ENCODE data around the gene PDZD2.
A peak's percentile ranks its signal among the peaks of the same experiment; 100 is the strongest.
"Not testable (repeated sequence)": the region's sequence is repeated elsewhere in the genome, so short reads cannot be mapped to it uniquely, and the experiment has no call there.

The PDZD2 gene

DNA sequence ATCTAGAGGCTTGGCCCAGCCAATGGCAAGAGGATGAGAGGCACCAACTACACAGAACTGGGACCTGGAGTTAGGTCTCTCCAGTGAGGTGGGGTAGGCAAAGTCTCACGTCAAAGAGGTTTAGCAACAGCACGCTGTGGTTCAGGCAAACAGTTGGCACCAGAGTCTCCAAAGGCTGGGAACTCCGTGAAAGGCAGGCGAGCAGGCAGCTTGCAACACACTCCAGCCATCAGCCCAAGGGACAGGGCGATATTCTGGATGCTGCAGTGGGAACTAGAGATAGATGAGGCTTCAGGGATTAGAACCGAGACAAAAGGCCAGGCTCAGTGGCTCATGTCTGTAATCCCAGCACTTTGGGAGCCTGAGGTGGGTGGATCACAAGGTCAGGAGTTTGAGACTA lies 129.1 kb downstream of the PDZD2 start:
- no peak for DNase-seq (ENCODE audit: low read depth, low spot score)

DNA sequence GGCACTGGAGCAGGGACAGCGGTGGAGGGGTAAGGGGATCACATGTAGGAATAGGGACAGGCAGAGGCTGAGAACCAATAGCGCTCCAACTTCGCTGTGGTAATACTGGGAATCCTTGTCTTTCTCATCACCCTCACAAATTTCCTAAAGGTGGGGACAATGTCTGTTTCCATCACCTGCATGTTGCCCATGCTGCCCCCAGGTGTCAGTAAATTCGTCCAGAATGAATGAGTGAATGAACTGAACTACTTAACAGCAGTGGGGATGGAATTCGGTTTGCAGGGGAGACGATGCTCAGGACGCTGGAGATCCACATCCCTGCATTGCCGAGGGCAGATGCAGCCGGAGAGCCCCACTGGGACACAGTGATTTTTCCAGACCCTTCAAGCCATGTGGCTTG lies 129.9 kb downstream of the PDZD2 start:
- no peak for DNase-seq (ENCODE audit: low read depth, low spot score)

DNA sequence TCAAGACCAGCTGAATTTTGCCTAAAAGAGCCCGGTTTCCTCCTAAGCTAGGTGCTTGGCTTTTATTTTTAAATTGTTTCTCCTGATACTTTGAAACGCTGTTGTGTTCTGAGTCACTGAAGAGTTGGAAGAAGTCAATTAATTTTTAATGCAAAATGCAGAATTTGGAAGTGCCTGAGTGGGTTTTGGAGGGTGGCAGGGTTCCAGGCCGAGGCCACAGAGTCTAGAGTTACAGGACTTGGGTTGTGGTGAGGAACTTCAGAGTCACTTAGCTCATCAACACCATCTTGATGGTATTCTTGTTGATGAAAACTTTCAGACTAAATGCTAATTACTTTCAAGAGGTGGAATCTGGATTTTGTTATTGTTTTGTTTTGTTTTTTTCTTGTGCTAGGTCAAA lies 130.6 kb downstream of the PDZD2 start:
- peak; percentile 5 for DNase-seq (ENCODE audit: low read depth, low spot score)

DNA sequence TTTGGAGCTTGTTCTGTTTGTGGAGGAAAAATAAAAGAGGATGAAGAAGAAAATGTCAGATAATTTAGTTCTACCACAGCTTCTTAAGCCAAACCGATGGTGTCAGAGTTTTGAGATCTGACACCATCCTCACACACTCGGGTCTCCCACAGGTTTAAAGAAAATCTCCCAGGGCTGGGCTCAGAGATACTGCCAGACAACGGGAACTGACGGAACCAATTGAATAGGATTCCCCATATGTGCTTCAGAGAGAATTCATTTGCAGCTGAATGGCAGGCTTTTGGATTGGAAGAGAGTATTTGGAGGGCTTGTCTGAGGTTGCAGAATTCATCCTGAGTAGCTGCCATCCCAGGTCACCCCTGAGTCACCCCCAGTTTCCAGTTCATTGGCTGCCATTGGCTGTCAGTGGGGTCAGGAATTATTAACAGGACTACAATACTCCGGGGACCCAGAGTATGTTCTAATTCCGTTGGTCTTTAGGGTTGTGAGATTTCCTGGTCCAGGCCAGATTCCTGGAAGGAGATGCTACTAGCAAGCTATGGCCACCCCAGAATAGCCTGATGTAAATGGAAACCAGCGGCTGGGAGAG lies 131.3 kb downstream of the PDZD2 start:
- DNase-seq (ENCODE audit: low read depth, low spot score) = no peak

DNA sequence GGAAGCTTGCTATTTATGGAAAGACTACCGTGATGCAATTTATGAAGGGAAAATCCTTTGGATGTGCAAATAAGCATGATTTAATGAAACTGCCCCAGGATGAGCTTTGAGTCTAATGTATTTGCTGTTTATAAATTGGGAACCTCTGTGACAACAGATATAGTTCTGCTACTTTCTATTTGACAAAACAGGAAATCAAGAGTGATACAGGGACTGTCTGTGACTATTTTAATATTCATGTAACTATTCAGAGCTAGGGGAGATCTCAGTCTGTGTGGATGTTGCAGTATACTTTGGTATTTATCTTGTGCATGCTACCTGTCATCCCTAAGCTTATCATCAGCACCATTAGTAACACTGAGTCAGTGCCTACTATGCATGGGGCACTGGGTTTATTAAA lies 132.1 kb downstream of the PDZD2 start:
- no peak for DNase-seq (ENCODE audit: low read depth, low spot score)

DNA sequence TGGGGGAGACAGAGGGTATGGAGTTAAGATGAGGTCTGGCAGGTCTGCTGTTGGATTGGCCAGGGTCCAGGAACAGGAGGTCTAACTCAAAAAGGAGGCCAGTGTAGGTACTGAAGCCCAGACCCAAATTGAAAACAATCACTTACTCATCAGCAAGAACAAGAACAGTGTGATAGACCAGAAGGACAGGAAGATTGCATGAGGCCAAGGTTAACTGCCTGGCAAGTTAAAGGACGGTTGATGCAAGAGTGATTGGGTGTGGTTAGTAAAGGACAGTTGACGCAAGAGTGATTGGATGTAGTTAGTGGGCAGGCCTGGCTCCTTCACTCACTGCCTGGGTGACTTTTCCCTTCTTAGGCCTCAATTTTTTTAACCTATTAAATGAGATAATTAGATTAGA lies 132.6 kb downstream of the PDZD2 start:
- no peak for DNase-seq (ENCODE audit: low read depth, low spot score)

DNA sequence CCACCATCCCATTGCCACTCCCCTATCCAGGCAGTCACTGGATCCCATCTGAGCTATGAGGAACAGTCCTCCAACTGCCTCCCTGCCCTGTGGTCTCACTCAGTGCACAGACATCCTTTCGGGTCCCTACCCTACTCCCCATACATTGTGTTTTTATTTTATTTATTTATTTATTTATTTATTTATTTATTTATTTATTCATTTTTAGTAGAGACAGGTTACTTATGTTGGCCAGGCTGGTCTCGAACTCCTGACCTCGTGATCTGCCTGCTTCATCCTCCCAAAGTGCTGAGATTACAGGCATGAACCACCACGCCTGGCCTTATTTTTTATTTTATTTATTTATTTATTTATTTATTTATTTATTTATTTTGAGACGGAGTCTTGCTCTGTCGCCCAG lies 137.4 kb downstream of the PDZD2 start:
- DNase-seq (ENCODE audit: low read depth, low spot score) = not testable (repeated sequence)

DNA sequence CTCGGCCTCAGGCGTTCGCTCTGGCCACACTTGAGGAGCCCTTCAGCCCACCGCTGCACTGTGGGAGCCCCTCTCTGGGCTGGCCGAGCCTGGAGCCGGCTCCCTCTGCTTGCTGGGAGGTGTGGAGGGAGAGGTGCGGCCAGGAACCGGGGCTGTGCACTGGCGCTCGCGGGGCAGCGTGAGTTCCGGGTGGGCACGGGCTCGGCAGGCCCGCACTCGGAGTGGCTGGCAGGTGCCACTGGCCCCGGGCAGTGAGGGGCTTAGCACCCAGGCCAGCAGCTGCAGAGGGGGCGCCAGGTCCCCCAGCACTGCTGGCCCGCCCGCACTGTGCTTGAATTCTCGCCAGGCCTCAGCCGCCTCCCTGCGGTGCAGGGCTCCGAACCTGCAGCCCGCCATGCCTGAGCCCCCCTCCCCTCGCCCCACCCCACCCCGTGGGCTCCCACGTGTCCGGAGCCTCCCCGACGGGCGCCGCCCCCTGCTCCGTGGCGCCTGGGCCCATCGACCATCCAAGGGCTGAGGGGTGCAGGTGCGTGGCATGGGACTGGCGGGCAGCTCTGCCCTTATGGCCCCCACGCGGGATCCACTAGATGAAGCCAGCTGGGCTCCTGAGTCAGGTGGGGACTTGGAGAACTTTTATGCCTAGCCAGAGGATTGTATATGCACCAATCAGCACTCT lies 138.2 kb downstream of the PDZD2 start:
- no peak for DNase-seq (ENCODE audit: low read depth, low spot score)

DNA sequence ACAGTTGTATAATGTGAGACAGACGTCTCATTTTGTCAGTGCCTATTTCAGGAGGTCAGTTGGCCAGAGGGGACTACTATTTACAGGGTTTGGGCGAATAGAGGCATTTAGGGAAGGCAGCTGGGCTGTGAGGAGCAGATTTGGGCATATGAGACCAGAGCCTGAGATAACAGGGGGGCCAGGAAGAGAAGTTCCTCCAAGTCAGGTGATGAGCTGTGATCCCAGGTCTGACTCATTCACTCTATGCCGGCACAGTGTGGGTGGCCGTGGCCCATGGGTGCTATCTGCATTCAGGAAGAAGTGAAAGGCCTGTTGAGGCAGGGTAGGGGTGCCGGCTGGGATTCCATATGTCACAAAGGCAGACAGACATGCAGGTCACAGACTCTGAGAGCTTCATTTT lies 142.8 kb downstream of the PDZD2 start:
- no peak for DNase-seq (ENCODE audit: low read depth, low spot score)

DNA sequence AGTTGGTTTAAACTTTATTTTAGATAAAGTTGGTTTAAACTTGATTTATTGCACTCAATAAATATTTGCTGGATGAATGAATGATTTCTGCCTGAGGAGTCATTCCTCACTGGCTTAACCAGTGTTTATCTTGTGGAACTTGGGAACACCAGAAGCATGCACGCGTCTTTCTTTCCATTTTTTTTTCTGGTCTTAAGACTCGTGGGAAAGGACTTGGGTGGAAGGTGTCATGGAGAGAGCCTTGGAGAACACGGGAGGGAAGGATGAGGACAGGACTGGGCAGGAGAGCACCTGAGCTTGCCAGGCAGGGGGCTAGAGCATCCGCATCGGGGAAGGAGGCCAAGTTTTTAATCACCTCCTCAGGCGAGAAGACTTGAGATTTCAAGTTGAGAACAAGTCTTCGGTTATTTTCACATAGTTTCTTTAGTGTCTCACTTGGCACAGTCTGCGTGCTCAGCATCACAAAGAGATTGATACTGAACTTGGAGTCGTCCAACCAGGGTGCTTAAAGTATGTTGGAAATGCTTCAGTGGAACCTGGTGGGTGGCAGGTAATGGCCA lies 144.2 kb downstream of the PDZD2 start:
- DNase-seq (ENCODE audit: low read depth, low spot score) = peak; percentile 26

DNA sequence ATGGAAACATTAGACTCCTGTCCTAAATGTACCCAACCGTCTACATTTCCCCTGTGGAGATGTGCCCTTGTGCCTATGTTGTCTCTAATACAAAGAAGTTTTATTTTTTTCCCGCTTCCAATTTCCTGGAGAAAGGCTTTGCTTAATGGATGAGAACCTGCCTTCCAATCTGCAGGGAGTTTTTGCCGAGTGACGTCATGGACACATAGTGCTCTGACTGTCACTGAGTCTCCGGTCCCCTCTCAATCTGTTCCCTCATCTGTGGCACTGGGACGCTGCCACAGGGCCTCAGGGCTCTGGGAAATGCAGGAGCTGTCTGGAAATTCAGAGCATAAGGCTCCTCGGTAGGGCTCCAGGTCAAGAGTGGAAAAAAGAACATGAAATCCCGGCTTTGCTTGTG lies 144.8 kb downstream of the PDZD2 start:
- DNase-seq (ENCODE audit: low read depth, low spot score) = no peak

DNA sequence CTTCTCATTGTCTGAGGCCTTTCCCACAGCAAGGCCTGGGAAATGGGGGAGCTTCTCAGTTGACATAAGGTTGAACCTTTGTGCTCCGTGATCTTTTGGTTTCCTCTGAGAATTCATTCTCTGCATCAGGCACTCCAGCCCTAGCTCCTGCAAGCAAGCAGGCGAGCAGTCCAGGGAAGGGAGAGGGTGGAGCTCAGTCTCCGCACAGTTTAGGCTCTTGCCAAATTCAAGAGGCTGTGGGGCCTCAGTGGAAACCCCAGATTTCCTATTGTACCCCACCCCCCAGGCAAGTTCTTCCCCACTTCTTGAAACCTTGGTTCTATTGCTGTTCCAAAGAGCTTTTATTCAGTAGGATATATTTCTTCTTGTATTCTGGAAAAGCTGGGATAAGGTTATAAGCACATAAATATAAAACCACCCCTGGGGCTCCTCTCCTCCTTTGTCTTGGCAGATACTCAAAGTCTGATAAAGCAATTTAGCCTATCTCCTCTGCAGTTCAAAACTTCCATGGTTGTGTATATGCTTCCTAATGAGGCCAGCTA lies 147.2 kb downstream of the PDZD2 start:
- DNase-seq (ENCODE audit: low read depth, low spot score) = no peak

DNA sequence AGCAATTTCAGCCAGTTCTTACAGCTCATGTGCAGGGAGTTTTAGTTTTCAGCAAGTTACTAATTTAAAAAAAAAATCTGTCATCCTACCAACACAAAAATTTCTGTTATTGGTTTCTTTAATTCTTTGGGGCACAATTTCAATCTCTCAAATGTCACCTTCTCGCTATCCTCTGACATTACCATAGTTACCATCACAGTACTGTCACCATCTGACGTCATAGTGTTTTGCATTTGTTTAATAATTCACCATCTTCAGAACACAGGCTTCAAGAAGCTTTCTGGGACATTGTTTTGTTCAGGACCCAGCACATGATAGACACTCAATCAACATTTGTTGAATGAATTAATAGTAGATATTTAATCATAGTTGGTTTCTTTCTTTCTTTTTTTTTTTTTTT lies 155.1 kb downstream of the PDZD2 start:
- DNase-seq (ENCODE audit: low read depth, low spot score) = no peak

DNA sequence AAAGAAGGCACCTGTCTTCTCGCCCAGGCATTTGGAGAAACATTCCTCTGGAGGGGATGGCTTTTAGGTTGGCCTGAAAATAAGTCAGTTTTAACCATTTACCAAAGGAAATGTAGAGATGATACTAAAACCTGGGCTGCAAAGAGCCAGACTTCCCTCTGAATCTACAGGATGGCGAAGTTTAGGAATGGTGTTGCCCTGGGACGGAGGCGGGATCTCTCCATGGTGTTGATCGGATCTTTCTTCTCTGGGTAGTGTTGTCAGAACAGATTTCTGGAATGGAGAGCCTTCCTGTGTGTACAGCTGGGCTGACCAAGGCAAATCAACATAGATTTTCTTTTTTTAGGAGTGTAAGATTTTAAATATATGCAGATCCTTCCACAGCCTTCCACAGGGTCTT lies 159.2 kb downstream of the PDZD2 start:
- no peak for DNase-seq (ENCODE audit: low read depth, low spot score)

DNA sequence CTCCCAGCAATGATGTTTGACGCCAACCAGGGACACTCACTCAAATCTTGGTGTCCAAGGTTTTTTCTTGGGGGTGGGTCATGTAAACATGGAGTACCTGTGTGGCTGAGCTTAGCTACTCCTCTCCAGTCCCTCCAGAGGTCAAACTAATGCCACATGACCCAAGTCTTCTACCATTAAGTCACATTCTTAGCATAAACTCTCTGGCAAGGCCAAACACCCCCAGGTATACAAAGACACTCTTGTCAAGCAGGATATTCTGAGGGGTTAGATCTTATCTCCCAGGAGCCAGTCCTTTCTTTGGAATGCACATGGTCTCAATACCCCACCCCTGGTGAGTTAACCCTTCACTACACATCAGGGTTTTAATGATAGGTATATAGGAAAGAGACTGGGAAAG lies 161.4 kb downstream of the PDZD2 start:
- DNase-seq (ENCODE audit: low read depth, low spot score) = no peak

DNA sequence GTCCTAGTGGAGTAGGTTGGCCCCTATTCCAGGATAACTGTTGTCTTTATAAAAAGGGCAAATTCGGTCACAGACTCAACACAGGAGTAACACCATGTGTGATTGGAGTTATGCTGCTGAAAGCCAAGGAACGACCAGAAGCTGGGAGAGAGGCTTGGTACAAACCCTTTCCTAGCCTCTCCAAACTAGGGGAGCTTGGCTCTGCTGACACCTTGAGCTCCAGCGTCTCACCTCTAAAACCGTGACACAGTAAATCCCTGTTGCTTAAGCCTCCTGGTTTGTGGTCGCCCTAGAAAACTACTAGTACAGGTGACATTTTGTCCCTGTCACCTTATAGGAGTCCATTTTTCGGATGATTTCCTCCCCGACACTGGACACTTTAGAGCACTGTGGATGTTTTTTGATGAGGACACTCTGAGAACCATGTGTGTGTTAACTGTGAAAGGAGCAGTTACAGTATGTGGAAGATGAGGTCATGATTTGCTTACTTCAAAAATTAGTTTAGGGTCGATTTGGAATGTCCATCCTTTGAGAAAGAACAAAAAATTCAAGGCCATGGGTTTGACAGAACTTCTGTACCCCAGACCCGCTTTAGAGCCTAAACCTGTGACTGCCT lies 167.0 kb downstream of the PDZD2 start:
- DNase-seq (ENCODE audit: low read depth, low spot score) = no peak

DNA sequence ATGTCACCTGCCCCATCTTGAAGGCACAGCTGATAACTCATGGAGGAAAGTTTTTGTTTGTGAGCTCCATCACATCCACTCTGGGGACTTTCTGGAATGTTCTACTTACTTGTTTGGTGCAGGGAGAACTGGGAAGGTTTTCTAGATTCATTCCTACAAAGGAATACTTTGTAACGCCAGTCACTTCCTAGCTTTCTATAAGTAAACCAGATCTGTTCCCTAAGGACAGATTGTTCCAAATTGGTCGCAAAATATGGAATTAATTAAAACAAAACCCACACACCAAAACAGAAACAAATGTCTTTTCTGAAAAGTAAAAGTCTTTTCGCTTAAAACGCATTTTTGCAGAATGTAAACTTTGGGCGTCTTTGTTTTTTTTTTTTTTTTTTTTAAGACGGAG lies 167.6 kb downstream of the PDZD2 start:
- DNase-seq (ENCODE audit: low read depth, low spot score) = no peak

DNA sequence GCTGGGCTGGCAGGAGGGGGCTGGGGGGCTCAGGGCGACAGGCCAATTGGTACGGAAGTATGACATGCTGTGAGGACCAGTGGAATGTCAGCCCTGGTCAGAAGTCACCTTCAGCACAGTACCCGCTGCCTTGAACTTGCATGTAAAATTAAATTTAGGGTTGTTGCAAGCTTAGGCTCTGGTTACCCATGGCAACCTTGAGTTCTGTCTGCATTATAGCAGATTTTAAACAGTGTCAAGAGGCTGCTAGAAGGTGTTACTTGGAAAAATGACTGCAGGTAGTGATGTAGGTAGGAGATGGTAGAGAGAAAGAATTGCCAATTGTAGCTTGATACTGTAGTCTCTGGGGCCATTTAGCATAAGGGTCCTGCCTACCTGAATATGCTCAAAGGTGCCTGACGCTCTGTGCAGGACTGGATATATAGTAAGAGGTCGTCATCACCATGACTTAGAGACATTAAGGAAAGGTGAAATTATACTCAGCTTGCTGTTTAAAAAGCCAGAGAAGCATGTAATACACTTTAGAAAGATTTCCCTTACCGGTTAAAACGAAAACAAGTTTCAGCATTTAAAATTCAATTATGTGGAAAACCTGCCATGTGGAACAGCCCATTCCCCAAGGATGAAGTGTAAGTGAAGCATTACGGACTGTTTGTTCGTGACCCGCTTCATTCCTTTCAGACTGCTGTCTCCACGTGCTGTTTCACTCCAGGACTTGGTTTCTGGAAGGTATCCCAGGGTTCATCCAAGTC lies 169.0 kb downstream of the PDZD2 start:
- no peak for DNase-seq (ENCODE audit: low read depth, low spot score)

DNA sequence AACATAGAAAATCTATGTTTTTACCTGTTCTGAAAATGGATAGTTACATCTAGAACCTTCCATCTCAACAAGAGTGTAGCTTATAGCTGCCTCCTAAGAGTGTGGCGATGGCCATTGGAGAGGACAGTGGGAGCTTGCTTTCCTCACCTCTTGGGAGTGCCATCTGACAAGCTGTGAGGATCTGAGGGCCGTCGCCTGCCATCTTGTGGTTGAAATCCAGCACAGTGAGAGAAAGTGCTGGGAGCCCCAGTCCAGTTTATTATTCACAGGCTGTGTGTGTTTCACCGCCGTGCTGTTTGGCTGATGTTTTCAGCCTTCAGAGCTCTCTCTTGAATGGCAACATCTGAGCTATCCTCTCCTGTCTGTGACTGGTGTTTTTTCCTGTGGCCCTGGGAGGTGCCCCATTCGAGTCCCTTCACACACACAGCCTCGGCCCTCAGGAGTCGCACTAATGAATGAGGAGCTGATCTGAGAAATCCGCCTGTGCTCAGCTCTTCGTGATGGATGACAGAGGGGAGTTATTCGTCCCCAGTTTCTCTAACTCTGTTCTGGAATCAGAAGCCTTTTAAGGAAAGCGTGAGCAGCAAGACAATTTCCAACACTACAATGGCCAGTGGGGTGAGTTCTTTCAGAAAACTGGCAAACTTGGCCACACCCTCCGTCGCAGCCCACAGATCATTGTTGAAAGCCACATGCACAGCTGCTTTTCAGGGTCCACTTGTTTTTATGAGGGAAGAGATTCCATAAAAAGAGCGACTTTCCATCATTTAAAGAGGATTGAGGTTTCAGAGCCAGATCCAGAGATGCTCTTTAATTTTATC lies 170.3 kb downstream of the PDZD2 start:
- peak; percentile 87 for DNase-seq (ENCODE audit: low read depth, low spot score)

DNA sequence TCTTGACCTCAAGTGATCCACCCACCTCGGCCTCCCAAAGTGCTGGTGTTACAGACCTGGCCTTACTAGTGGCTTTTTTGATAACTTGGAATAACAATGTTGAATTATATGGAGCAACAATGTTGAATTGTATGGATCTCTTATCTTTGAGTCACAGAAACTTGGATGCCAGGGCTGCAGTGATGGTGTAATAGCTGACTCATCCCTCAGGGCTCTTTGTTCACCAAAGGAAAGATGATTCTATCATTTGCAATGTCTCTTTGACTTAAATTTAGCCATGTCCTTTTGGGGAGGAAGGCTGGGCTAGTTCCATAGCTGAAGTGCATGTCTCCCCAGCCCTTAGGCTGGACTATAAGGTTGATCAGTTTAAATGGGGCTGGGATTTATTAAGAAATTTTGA lies 172.3 kb downstream of the PDZD2 start:
- DNase-seq (ENCODE audit: low read depth, low spot score) = peak; percentile 75

DNA sequence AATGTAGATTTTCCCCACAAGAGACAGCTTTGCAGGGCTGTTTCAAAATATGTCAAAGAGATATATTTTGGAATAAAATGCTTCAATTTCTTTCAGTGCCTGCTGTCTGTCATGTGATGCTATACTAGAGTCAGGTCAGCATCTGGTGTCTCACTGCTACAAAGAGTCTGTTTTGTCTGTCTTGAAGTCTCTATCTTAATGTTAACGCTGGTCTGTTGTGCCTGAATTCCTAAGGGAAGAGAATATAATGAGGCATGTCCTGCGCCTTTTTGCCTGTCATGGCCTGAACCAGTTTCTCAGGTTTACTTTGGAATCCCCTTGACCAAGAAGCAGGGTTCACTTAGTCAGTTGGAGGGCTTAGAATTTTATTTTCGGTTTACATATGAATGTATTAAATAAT lies 176.4 kb downstream of the PDZD2 start:
- no peak for DNase-seq (ENCODE audit: low read depth, low spot score)

Measured in astrocyte of the hippocampus (primary cell).